SKM-1 (cell line): ENCODE measurements around the gene LEP.

Experiments
- DNase-seq: peaks from one replicate; lab custom pipeline; 2025; ENCODE audit not compliant: unreplicated experiment; lab: John Stamatoyannopoulos, UW

Gene LEP

DNA sequence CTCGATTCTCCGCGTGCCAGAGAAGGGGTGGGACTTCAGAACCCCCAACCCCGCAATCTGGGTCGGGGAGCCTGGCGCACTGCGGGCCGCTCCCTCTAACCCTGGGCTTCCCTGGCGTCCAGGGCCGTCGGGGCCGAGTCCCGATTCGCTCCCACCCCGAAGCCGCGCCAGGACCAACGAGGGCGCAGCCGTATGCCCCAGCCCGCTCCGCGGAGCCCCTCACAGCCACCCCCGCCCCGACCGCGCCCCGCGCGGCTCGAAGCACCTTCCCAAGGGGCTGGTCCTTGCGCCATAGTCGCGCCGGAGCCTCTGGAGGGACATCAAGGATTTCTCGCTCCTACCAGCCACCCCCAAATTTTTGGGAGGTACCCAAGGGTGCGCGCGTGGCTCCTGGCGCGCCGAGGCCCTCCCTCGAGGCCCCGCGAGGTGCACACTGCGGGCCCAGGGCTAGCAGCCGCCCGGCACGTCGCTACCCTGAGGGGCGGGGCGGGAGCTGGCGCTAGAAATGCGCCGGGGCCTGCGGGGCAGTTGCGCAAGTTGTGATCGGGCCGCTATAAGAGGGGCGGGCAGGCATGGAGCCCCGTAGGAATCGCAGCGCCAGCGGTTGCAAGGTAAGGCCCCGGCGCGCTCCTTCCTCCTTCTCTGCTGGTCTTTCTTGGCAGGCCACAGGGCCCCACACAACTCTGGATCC is at the start of gene LEP:
TSS of gene LEP (plus strand) at position 583 of the 691 bp plus-strand sequence. CDS start 10,741 bp downstream, outside the sequence.
- no peak for DNase-seq

DNA sequence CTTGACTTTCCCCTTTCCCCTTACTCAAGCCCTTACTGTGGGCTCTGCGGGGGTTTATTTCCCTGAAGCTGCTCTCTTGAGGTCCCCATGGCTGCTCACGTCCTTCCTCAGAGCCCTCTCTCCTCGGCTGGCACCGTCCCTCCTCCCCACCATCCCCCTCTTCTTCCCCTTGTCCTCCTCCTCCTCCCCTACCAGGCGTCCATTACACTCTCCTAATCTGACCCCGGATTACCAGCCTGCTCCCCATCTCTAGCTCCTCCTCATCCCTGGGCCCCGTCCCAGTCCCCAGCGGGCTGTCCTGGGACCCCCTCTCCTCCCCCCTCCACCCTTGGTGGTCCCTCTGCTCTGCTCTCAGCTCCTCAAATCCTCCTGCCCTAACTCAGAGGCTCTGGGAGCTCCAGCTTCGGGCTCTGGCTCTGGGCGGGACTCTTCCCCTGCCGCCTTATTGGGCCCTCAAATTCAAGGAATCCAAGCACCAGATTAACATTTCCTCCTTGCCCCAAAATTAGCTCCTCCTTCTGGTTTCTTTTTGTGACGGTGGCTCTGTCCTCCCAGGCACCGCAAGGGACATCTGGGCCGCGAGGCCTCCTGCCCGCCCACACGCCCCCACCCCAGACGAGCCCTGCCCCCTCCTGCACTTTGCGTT is 48.5 kb upstream of the LEP start:
- no peak for DNase-seq

DNA sequence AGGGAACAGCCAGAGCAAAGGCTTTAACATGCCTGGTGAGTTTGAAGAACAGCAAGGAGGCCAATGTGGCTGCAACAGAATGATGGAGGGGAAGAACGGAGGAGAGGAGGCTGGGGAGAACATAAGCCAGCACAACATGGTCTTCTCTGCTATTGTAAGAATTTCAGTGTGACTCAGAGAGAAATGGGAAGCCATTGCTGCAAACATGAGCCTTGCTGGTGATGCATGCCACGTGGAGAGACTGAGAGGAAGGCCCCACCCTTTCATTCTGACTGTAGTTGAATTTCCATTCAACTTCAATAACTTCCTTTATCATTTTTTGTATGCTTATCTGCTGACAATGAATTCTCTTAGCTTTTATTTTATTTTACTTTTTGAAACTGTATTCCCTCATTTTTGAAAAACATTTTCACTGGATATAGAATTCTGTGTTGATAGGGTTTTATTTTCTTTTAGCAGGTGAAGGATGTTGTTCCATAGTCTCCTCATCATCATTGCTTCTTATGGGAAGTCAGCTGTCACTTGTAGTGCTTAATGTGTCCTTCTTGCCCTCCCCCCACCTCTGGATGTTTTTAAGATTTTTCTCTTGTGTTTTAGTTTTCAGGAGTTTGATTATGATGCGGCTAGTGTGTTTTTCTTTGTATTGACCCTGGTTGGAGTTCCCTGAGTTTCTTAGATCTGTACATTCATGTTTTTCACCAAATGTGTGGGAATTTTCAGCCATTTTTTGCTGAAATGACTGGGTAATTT is 46.4 kb upstream of the LEP start:
- DNase-seq = no peak

DNA sequence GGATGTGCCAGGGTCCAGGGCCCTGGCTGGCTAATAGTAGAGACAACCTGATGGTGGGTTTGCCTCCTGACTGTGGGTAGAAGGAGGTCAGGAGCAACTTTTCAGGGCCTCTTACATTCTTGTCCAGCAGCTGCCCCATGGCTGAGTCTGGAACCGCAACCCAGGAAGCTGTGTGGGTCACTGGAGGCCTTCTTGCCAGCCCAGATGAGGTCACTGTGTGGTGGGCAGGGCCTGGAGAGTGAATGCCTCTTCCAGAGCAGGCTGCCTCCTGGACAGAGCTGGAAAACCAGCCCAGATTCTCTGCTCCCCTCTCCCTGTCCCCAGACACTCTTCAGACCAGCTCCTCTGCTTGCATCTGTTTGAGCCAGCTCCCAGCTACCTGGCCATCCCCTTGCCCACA is 43.5 kb upstream of the LEP start:
- DNase-seq = no peak

DNA sequence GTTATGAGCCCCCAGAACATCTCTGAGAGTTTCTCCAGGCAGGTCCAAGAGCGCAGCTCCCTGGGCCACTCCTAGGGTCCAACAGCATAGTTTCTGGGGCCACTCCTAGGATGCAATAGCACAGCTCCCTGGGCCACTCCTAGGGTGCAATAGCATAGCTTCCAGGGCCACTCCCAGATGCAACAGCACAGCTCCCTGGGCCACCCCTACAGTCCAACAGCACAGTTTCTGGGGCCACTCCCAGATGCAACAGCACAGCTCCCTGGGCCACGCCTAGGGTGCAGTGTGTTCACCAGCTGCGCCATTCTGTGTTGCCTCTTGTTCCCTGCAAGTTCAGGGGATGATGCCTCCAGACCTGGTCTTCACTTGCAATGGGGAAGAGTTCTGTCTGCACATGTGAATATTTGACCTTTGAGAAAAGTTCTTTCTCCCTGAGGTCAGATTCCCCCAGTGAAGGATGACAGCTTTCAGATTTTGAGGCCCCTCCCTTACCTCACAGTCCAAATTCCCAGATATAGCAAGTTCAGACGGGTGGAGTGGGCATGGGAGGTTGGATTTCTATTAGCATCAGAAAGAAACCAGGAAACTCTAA is 43.0 kb upstream of the LEP start:
- DNase-seq = no peak

DNA sequence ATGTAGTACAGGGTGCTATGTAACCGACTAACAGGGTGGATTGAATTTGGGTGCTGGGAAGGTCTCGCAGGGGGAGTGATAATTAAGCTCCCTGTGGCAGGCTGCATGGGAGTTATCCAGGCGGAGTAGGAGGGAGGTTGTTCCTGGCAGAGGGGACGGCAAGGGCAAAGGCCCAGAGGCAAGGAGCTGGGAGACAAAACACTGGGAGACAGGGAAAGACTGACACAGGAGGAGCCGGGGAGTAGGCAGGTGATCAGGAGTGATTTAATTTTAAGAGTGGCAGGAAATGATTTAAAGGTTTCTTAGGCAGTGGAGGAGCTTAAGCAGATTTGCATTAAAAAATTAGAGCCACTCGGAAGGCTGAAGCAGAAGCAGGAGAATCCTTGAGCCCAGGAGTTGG is 40.7 kb upstream of the LEP start:
- no peak for DNase-seq

DNA sequence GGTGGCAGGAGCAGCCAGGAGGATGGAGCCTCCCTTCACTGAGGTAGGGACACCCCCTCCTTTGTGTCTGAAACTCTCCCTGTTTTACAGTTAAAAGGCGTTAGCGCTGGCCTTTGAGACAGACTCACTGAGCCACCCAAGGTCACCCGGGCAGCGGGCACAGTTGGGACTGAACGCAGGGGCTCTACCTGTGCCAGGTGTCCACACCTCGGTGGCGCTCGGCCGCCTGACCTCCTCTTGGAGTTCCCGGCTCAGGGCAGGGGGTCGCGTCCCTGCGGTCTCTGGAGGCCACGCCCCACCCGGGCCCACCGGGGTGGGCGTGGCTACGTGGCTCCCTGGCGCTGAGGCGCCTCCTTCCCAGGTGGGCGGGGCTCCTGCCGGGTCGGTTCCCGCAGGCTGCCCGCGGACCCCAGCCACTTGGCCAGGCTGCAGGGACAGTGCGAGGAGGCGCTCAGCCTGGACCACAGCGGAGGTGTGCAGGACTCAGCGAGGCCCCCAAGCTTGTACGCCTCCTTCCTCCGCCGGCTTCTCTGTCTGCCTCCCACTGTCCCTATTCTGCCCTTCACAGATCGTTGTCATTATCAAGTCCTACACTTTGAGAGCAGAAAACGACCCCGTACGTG is 39.9 kb upstream of the LEP start:
- DNase-seq = no peak

DNA sequence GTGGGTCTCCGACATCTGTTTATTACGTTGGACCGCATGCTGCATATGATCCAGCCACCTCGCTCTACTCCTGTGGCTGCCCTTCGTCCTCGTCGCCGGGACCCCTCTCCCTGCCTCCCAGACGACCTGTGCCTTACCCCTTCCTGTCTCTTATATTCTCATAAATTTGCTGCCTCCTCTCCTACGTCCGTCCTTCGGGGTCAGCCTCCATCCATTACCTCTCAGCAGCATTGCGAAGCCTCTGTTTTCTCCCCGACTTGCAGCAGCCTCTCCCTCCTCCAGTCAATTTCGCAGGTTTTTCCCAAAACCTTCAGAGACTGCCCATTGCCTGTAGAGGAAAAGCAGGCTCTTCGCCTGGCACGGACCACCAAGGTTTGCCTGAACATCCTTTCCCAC is 39.4 kb upstream of the LEP start:
- no peak for DNase-seq

DNA sequence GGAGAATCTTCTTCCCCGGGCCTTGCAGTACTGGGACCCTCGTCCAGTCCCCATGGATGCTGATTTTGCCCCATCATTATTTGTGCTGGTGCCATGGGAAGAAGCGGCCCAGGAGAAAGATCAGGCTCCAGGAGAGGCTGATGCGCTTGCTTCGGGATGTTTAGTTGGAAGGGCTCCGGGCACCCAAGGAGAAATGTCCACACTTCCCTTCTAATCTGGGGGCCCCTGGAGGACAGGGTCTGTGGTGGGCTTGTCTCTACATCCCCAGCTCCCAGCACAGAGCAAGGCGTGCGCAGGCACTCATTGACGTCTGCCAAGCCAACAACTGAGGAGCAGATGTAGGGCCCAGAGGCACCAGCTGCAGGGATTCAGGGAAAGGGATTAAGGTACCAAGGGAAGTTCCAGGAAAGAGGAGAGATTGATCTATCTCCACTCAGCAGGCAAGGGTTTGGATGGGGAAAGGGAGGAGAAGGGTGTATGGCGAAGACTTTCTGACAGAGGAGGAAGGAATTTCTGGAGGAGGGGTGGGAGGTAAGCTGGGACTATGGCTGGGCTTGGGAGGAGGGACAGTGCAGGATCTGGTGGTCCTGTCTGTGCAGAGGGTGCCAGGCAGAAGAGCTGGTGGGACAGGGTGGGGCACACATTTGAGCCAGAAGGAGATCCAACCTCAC is 38.7 kb upstream of the LEP start:
- DNase-seq = no peak

DNA sequence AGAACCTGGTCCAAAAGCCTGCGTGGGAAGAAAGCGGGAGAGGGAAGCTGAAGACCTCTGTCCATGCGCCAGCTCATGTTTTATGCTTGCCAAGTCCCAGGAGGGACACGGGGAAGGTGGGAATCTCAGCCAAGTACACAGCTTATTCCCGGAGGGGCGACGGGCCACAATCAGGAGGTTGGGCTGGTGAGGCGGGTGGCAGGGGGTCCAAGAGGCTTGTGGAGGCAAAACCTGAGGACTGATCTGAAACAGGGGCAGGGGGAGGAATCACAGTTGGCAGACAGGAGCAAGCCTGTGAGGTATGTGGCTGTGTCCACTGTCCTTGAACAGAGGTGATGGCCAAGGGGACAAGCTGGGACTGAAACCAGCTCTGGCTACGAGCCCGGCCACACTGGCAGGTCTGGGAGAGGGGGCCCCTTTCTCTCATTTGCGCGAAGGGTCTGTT is 38.0 kb upstream of the LEP start:
- no peak for DNase-seq

DNA sequence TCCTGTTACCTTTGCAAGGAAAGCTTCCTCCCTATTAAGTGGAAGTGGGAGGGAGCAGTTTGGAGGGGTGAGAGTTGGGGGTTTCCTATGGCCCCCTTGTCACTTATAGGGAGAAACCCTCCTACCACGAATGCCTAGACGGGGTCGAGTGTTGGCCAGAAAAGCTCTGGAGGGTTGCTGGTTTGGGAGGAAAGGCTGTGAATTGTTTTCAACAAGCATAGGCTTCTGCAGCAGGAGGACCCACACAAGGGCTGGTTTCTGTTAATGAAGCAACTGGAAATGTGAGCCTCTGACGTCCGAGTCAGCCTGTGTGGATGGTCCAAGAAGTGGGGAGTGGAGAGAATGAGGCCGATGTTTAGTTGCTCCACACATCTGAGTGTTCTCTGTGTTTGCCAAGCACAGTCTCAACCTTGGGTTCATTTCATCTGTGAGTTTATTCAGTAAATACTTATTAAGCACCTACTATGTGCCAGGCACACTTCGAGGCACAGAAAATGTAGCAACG is 37.3 kb upstream of the LEP start:
- no peak for DNase-seq

DNA sequence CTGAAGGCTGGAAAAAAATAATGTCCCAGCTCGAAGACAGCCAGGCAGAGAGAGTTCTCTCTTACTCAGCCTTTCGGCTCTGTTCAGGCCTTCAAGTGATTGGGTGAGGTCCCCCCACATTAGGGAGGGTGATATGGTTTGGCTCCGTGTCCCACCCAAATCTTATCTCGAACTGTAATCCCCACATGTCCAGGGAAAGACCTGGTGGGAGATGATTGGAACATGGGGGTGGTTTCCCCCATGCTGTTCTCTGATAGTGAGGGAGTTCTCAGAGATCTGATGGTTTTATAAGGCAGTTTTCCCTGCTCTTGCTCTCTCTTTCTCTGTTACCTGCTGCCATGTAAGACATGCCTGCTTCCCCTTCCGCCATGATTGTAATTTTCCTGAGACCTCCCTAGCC is 36.6 kb upstream of the LEP start:
- no peak for DNase-seq

DNA sequence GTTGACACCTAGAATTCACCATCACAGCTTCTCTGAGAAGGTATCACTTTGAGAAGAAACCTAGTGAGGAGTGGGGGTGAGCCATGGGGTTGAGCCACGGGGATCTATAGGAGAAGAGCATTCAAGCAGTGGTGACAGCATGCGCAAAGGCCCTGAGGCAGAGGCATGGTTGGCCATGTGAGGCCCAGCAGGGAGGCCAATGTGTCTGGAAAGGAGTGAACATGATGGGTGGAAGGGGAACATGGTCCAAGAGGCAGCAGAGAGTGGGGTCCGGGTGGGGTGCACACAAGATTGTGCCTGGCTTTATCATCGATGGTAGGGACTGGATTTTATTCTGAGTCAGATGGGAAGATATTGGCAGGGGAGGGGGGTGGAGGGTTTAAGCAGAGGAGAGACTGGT is 36.0 kb upstream of the LEP start:
- DNase-seq = no peak

DNA sequence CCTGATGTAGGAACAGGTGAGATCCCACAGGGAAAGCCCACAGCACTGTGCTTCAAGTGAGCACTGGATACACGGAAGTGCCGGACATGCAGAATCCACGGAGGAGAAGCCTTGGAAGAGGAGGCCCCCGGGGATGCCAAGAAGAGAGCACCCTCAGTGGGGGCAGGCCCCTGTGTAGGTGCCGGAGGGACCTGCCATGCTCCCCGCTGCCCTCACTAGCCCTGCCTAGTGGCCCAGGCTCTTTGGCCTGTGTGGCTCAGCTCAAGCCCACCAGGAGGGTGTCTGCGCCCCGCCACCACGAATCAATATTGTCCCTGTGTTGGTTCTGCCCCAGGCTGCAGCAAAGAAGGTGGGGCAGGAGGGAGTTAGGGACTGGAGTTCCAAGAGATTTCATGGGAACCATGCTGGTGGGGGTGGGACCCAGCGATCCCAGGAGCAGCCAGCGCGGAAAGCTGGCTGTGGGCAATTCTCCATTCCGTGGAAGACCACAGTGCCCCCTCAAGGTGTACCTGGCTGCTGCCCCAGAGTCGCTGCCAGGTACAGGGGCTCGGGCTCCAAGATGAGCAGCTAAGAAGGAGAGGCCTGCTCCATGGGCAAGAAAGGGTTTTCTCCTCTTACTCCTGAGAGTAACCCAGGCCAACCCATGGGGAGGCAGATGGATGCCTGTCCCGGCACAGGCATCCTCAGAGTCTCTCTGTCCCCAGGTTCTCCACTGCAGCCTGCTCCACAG is 34.9 kb upstream of the LEP start:
- DNase-seq = no peak

DNA sequence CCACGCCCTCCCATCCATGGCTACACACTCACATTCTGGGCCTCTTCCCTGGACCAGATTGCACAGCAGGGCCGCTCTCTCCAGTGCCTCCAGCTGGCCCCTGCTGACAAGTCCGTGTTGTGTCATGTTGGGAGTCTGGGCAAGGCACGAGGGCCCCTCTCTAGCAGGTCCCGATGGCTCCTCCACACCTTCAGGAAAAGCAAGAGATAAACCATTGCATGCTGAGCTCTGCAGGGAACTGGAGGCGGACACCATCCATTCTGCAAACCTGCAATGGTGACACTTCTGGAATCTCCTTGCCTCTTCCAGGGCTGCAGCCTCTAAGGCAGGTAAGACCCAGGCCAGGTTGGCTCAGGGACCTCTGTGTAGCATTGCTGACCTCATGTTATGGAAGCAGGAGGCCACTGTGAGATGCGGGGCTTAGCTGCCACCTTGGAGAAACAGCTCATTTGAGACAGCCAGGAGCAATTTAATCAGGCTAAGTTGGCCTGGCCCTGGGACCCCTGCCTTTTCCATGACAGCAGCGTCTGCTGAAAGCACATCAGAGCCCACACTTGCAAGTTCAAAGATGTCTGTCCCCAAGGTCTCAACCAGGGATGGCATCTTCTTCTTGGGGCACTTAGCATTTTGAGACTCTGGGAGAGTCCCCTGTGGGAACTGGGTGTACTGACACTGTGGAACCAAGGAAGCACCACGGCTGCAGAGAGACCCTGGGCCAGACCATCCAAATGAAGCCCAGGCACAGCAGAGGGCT is 34.2 kb upstream of the LEP start:
- DNase-seq = no peak

DNA sequence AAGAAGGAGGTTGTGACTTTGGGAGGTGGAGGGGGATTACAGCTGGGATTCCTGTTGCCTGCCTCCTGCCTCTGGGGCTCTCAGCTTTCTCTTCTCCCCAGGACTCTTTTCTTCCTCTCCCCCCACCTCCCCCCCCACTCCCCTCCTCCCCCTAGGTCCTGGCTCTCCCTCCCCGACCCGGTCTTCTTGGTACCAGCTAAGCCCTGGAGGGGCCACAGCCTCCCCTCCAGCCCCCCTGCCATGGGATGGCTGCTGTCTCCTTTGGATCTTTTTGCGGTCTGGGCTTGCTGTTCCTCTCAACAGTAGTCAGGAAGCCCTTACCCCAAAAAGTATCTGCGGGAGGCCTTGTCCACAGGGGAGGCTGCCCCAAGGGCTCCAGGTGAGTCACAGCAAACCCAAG is 33.5 kb upstream of the LEP start:
- DNase-seq = no peak

DNA sequence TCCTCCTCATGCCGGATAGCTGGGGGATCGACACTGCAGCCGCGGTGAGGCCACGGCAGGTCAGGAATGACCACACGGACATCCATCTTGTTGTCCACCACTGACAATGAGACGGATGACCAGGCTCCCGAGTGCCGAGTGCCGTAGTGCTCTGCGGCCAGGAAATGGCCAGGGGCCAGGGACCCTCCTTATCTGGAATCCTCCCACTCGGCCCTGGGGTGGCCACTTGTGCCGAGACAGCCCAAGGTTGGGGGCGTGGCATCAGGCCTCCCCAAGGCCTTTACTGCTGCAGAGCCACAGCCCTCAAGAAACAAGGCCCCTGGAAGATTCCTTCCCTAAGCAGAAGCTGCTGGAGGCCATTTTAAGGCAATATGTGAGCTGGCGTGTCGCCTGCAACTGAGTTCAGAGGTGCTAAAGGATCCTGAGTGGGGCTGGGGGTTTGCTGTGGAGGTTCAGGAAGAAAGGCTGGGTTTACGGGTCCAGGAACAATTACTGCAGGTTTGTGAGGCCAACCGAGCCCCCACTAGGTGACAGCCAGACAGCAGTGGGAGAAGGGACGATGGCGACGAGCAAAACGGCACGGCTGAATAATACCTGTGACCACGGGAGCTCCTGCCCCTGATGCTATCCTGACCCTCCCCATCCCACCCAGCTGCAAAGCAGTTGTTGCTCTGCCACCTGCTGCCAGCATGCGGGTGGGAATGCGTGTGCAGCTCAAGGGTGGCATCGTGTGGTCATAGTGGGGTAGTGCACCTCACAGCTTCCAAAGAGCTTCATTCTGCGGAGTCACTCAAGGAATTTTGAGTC is 31.6 kb upstream of the LEP start:
- DNase-seq = peak; percentile 42

DNA sequence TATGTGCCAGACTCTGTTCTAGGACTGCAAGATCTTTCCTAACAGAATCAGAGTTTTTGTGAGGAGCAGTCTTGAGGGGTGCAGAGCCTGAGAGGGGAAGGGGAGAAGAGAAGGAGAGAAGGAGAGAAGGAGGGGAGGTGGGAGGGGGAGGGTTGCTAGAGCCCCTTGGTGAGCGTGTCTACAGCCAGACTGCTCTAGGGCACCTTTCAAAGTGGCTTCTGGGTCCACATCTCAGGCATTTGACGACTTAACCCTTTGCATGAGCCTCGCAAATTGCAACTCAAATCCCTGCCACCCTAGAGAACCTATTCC is 31.1 kb upstream of the LEP start:
- DNase-seq = no peak
